ENCODE data around the gene HK1. TPM values are rescaled to one million over a fixed set of nuclear protein-coding genes. Genes with fewer than 3 reads are reported as not detected.

The HK1 gene
- total and polyA plus RNA-seq, 2 of the 4 experiments (the other 2 are of a cell fraction) = 53.7 to 90.5 TPM

DNA sequence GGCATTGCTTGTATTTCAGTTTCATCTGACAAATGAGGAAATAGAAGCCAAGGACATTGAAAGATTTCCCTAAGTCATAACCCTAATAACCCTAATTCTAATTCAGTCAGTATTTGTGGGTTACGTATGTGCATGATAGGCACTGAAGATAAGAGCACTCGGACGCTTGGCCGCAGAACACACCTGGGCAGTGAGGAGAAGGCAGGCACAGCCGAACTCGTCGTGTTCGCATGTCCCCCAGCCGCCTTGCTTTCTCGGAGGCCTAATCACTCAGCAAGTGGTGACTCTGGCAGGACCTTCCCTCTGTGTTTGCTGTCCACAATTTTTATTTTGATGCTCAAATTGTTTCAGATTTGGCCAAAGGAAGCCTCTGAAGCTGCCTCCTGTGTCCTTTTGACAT lies 34.5 kb upstream of the HK1 start:
- H2AK5ac ChIP-seq (ENCODE audit: low read depth, low read length) = no peak overlapping the region
- no peak overlapping the region for H2BK20ac ChIP-seq (ENCODE audit: low read depth, low read length)
- TF ChIP-seq MXI1 (IDR thresholded peaks at IDR 0.05; ENCODE audit: borderline replicate concordance, low read depth, low read length) (no peak), NFE2L2 (IDR thresholded peaks at IDR 0.05; ENCODE audit: low read depth, low read length) (no peak), RCOR1 (IDR thresholded peaks at IDR 0.05; ENCODE audit: insufficient replicate concordance, low read length) (no peak), RAD21 (IDR thresholded peaks at IDR 0.05; ENCODE audit: low read length) (no peak), CEBPB (IDR thresholded peaks at IDR 0.05; ENCODE audit: low read depth, low read length) (no peak), FOS (IDR thresholded peaks at IDR 0.05; ENCODE audit: low read depth, low read length) (no peak), MAZ (IDR thresholded peaks at IDR 0.05; ENCODE audit: borderline replicate concordance, low read depth, low read length) (no peak), BHLHE40 (IDR thresholded peaks at IDR 0.05; ENCODE audit: low read depth, low read length) (no peak)
- TF ChIP-seq, protein P1, sequence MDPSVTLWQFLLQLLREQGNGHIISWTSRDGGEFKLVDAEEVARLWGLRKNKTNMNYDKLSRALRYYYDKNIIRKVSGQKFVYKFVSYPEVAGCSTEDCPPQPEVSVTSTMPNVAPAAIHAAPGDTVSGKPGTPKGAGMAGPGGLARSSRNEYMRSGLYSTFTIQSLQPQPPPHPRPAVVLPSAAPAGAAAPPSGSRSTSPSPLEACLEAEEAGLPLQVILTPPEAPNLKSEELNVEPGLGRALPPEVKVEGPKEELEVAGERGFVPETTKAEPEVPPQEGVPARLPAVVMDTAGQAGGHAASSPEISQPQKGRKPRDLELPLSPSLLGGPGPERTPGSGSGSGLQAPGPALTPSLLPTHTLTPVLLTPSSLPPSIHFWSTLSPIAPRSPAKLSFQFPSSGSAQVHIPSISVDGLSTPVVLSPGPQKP (IDR thresholded peaks at IDR 0.05; ENCODE audit: borderline replicate concordance, low read depth, low read length) = no peak
- TF ChIP-seq, protein P2, sequence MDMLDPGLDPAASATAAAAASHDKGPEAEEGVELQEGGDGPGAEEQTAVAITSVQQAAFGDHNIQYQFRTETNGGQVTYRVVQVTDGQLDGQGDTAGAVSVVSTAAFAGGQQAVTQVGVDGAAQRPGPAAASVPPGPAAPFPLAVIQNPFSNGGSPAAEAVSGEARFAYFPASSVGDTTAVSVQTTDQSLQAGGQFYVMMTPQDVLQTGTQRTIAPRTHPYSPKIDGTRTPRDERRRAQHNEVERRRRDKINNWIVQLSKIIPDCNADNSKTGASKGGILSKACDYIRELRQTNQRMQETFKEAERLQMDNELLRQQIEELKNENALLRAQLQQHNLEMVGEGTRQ (IDR thresholded peaks at IDR 0.05; ENCODE audit: low read depth, low read length) = no peak
- TF ChIP-seq, protein P3, sequence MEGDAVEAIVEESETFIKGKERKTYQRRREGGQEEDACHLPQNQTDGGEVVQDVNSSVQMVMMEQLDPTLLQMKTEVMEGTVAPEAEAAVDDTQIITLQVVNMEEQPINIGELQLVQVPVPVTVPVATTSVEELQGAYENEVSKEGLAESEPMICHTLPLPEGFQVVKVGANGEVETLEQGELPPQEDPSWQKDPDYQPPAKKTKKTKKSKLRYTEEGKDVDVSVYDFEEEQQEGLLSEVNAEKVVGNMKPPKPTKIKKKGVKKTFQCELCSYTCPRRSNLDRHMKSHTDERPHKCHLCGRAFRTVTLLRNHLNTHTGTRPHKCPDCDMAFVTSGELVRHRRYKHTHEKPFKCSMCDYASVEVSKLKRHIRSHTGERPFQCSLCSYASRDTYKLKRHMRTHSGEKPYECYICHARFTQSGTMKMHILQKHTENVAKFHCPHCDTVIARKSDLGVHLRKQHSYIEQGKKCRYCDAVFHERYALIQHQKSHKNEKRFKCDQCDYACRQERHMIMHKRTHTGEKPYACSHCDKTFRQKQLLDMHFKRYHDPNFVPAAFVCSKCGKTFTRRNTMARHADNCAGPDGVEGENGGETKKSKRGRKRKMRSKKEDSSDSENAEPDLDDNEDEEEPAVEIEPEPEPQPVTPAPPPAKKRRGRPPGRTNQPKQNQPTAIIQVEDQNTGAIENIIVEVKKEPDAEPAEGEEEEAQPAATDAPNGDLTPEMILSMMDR (conservative IDR thresholded peaks at IDR 0.05; ENCODE audit: low read depth, low read length) = no peak
- no peaks in the 10 kb centered on the region for H3K79me1 ChIP-seq (ENCODE audit: low read depth in 1 of 2, low read length in 2 of 2)
- H4K91ac ChIP-seq (ENCODE audit: insufficient read depth, low read depth, low read length) = no peak overlapping the region
- no peak for DNase-seq
- in situ Hi-C loops (cut with MboI; ENCODE audit: low sequenced_read_pairs) (no loop called here), intact Hi-C loops (cut with micrococcal nuclease) (no loop called here), dilution Hi-C loops (cut with HindIII; ENCODE audit: low sequenced_read_pairs, unreplicated experiment) (no loop called here)
- H3K4me3 ChIP-seq (ENCODE audit: insufficient read depth, low read depth, low read length) = no peak overlapping the region
- H3K9me3 ChIP-seq (ENCODE audit: control insufficient read depth, insufficient read depth, low read length) = no peaks in the 10 kb centered on the region
- H2BK120ac ChIP-seq (ENCODE audit: low read depth, low read length) = no peak overlapping the region
- H3K27me3 ChIP-seq (ENCODE audit: control insufficient read depth, insufficient read depth, low read length) = peaks cover 27% of the 10 kb centered on the region
- H2AK9ac ChIP-seq (replicated peaks; ENCODE audit: low read depth, low read length, poor library complexity) = no peak overlapping the region
- H4K8ac ChIP-seq (ENCODE audit: low read depth in 2 of 2, low read length in 2 of 2) = no peak overlapping the region
- H3K4me2 ChIP-seq (ENCODE audit: low read depth, low read length) = no peak overlapping the region
- no peak overlapping the region for H2AFZ ChIP-seq (replicated peaks; ENCODE audit: low read length, poor library complexity)
- no peak for ATAC-seq (ENCODE audit: low read depth)
- no TSS peak for BruUV-seq (replicated peaks)
- no peak overlapping the region for H3K9ac ChIP-seq (ENCODE audit: low read depth, low read length)
- H3K27ac ChIP-seq (ENCODE audit: insufficient read depth, low read length) = no peak overlapping the region
- no peaks in the 10 kb centered on the region for H4K20me1 ChIP-seq (ENCODE audit: insufficient read depth, low read length)
- H3K23ac ChIP-seq (ENCODE audit: low read depth, low read length) = no peak overlapping the region
- H3K36me3 ChIP-seq (ENCODE audit: control insufficient read depth, insufficient read depth, low read length) = no peaks in the 10 kb centered on the region
- H3K14ac ChIP-seq (replicated peaks; ENCODE audit: low read depth, low read length) = no peak overlapping the region
- H3K4ac ChIP-seq (ENCODE audit: low read depth, low read length) = no peak overlapping the region
- no peak overlapping the region for H3K18ac ChIP-seq (ENCODE audit: low read depth, low read length)
- H2BK15ac ChIP-seq (ENCODE audit: low read depth, low read length) = no peak overlapping the region
- no peak overlapping the region for H3K56ac ChIP-seq (ENCODE audit: extremely low read depth, insufficient read depth, low read length)
- H4K5ac ChIP-seq (ENCODE audit: low read depth, low read length) = no peak overlapping the region
- CTCF ChIA-PET = no interaction called here
- H3K4me1 ChIP-seq (ENCODE audit: control insufficient read depth, insufficient read depth, low read length) = no peaks in the 10 kb centered on the region
- POLR2A ChIA-PET (ENCODE audit: unreplicated experiment) = no interaction called here
- WGBS, 2 experiments (ENCODE audit: extremely low coverage in 2 of 2, insufficient read length in 1 of 2) = no CpG with 5 or more reads among the region's 10 CpGs
- H2BK5ac ChIP-seq (ENCODE audit: low read depth, low read length, poor library complexity, severe bottlenecking) = no peak overlapping the region
- H3K9me1 ChIP-seq (ENCODE audit: insufficient read depth, low read length) = no peaks in the 10 kb centered on the region
